ENCODE results near the gene TMEM63A. TPM values are rescaled to one million over a fixed set of nuclear protein-coding genes. Genes with fewer than 3 reads are reported as not detected.
"Not testable (repeated sequence)": the region's sequence is repeated elsewhere in the genome, so short reads cannot be mapped to it uniquely, and the experiment has no call there.

The TMEM63A gene
- total and polyA plus RNA-seq, 4 experiments from 2014 or later = 46.2 to 507 (median 278) TPM

- Mint-ChIP-seq H3K9me3 (no peaks in the 10 kb centered on the region), H3K27me3 (peaks cover 0 to 2% of the 10 kb centered on the region in 2 donors), H3K27ac (no peak overlapping the region), H3K36me3 (no peaks in the 10 kb centered on the region), H3K4me3 (peak overlapping the region in 2 of 8 donors; percentile 4 to 39), H3K4me1 (peaks cover 5 to 13% (median 6%) of the 10 kb centered on the region in 4 donors)
- no peaks in the 10 kb centered on the region for H3K9me3 ChIP-seq (ENCODE audit: control insufficient read depth in 1 of 2, low read length in 2 of 2)
- no peak overlapping the region for H3K27ac ChIP-seq (ENCODE audit: low read depth, low read length)
- H3K4me3 ChIP-seq (ENCODE audit: low read length in 2 of 2) = no peak overlapping the region
- ChIA-PET POLR2A (ENCODE audit: partially characterized antibody) (interaction anchor here (0.6 to 2.3 kb wide), 3 partner anchors 34 to 367 kb away, joined by 3 to 21 read pairs (median 3); partner anchors contain the start of gene SRP9), CTCF (ENCODE audit: partially characterized antibody) (interaction anchor here (0.9 to 1.0 kb wide), 2 partner anchors 9 to 34 kb away, joined by 3 read pairs; partner anchors contain the start of gene SRP9)
- intact Hi-C loops (cut with micrococcal nuclease) = no loop called here
- no peaks in the 10 kb centered on the region for H3K27me3 ChIP-seq (ENCODE audit: insufficient read depth, low read length)
- peaks cover 11% of the 10 kb centered on the region for H3K4me1 ChIP-seq (ENCODE audit: insufficient read depth, low read length)
- DNase-seq = no peak
- no peaks in the 10 kb centered on the region for H3K36me3 ChIP-seq (ENCODE audit: insufficient read depth, low read length)
Observed at GRCh38 chr1:225811622-225812487, 70.3 kb downstream of the TMEM63A start.

- peak overlapping the region; percentile 27 to 29 for H3K4me3 ChIP-seq (ENCODE audit: low read length in 2 of 2)
- CTCF ChIA-PET (ENCODE audit: partially characterized antibody) = interaction anchor here (0.6 to 1.0 kb wide), 3 partner anchors 8 to 33 kb away, joined by 3 to 5 read pairs (median 3); partner anchors contain the start of gene SRP9
- not testable (repeated sequence) for H3K27ac ChIP-seq (ENCODE audit: low read depth, low read length); H3K36me3 Mint-ChIP-seq; H3K27me3 ChIP-seq (ENCODE audit: insufficient read depth, low read length); DNase-seq; H3K36me3 ChIP-seq (ENCODE audit: insufficient read depth, low read length); H3K9me3 Mint-ChIP-seq; H3K27me3 Mint-ChIP-seq; H3K9me3 ChIP-seq (ENCODE audit: control insufficient read depth in 1 of 2, low read length in 2 of 2)
- intact Hi-C loops (cut with micrococcal nuclease) = loop anchor here (1.0 kb wide), 1 partner anchor 34 kb away; the partner anchor contains the start of gene SRP9
- Mint-ChIP-seq H3K27ac (peak overlapping the region in 1 of 7 donors; percentile 84), H3K4me1 (peaks cover 5 to 13% (median 6%) of the 10 kb centered on the region in 4 donors), H3K4me3 (peak overlapping the region; percentile 81 to 91 (median 86))
- peaks cover 11% of the 10 kb centered on the region for H3K4me1 ChIP-seq (ENCODE audit: insufficient read depth, low read length)
- POLR2A ChIA-PET (ENCODE audit: partially characterized antibody) = interaction anchor here (1.0 to 2.3 kb wide), 2 partner anchors 29 to 33 kb away, joined by 3 to 21 read pairs; partner anchors contain the start of gene SRP9
Observed at GRCh38 chr1:225810579-225811538, 71.3 kb downstream of the TMEM63A start.

- Mint-ChIP-seq H3K36me3 (no peaks in the 10 kb centered on the region), H3K27ac (peak within 1 kb of the TSS in 1 of 7 donors; percentile 84), H3K4me3 (peak within 1 kb of the TSS; percentile 81 to 91 (median 86)), H3K27me3 (peaks cover 0 to 2% of the 10 kb centered on the region in 2 donors), H3K4me1 (peaks cover 5 to 13% (median 6%) of the 10 kb centered on the region in 4 donors), H3K9me3 (no peaks in the 10 kb centered on the region)
- intact Hi-C loops (cut with micrococcal nuclease) = loop anchor here (1.0 kb wide), 2 partner anchors 33 to 101 kb away; partner anchors contain the start of gene SRP9
- CTCF ChIA-PET (ENCODE audit: partially characterized antibody) = interaction anchor here (0.6 to 1.4 kb wide), 4 partner anchors 11 to 32 kb away, joined by 3 to 6 read pairs (median 4); partner anchors contain the start of gene SRP9
- Histone ChIP-seq H3K4me1 (ENCODE audit: insufficient read depth, low read length) (peaks cover 11% of the 10 kb centered on the region), H3K9me3 (ENCODE audit: control insufficient read depth in 1 of 2, low read length in 2 of 2) (no peaks in the 10 kb centered on the region), H3K27ac (ENCODE audit: low read depth, low read length) (no peak within 1 kb of the TSS), H3K4me3 (ENCODE audit: low read length in 2 of 2) (peak within 1 kb of the TSS; percentile 27 to 29), H3K27me3 (ENCODE audit: insufficient read depth, low read length) (no peaks in the 10 kb centered on the region), H3K36me3 (ENCODE audit: insufficient read depth, low read length) (no peaks in the 10 kb centered on the region)
- POLR2A ChIA-PET (ENCODE audit: partially characterized antibody) = interaction anchor here (1.0 to 2.3 kb wide), 6 partner anchors 26 to 383 kb away, joined by 3 to 21 read pairs (median 4); partner anchors contain the start of genes SRP9 and TMEM63A
- DNase-seq = peak; percentile 36 to 62 (median 52)
Observed at GRCh38 chr1:225809842-225810578, 72.2 kb downstream of the TMEM63A start, which contains the start of gene EPHX1. Gene EPHX1 (plus strand): TSS chr1:225810124. CDS start chr1:225828730, 18,606 bp downstream.

GRCh38 chr1:225808136-225808535, 74.0 kb downstream of the TMEM63A start:
- no peak overlapping the region for H3K4me3 ChIP-seq (ENCODE audit: low read length in 2 of 2)
- no peaks in the 10 kb centered on the region for H3K36me3 ChIP-seq (ENCODE audit: insufficient read depth, low read length)
- peaks cover 5 to 13% (median 6%) of the 10 kb centered on the region in 4 donors for H3K4me1 Mint-ChIP-seq
- intact Hi-C loops (cut with micrococcal nuclease) = no loop called here
- H3K4me1 ChIP-seq (ENCODE audit: insufficient read depth, low read length) = peaks cover 11% of the 10 kb centered on the region
- DNase-seq = no peak
- ChIA-PET POLR2A (ENCODE audit: partially characterized antibody) (no interaction called here), CTCF (ENCODE audit: partially characterized antibody) (no interaction called here)
- peak overlapping the region in 3 of 8 donors; percentile 17 to 68 (median 46) for H3K4me3 Mint-ChIP-seq
- H3K27me3 Mint-ChIP-seq = peaks cover 0 to 2% of the 10 kb centered on the region in 2 donors
- H3K27me3 ChIP-seq (ENCODE audit: insufficient read depth, low read length) = no peaks in the 10 kb centered on the region
- no peak overlapping the region for H3K27ac ChIP-seq (ENCODE audit: low read depth, low read length)
- no peak overlapping the region for H3K27ac Mint-ChIP-seq
- H3K9me3 ChIP-seq (ENCODE audit: control insufficient read depth in 1 of 2, low read length in 2 of 2) = no peaks in the 10 kb centered on the region
- H3K36me3 Mint-ChIP-seq = no peaks in the 10 kb centered on the region
- no peaks in the 10 kb centered on the region for H3K9me3 Mint-ChIP-seq

GRCh38 chr1:225806736-225807135, 75.4 kb downstream of the TMEM63A start:
- H3K27ac Mint-ChIP-seq; H3K27me3 ChIP-seq (ENCODE audit: insufficient read depth, low read length); POLR2A ChIA-PET (ENCODE audit: partially characterized antibody); H3K4me3 Mint-ChIP-seq; DNase-seq; intact Hi-C loops (cut with micrococcal nuclease); H3K27me3 Mint-ChIP-seq; H3K36me3 Mint-ChIP-seq; H3K9me3 Mint-ChIP-seq; H3K4me3 ChIP-seq (ENCODE audit: low read length in 2 of 2); H3K27ac ChIP-seq (ENCODE audit: low read depth, low read length); H3K9me3 ChIP-seq (ENCODE audit: control insufficient read depth in 1 of 2, low read length in 2 of 2); H3K36me3 ChIP-seq (ENCODE audit: insufficient read depth, low read length): not testable (repeated sequence)
- peaks cover 11% of the 10 kb centered on the region for H3K4me1 ChIP-seq (ENCODE audit: insufficient read depth, low read length)
- CTCF ChIA-PET (ENCODE audit: partially characterized antibody) = interaction anchor here (0.7 to 0.9 kb wide), 3 partner anchors 71 to 169 kb away, joined by 3 to 5 read pairs (median 3); no protein-coding TSS in a partner anchor
- H3K4me1 Mint-ChIP-seq = peaks cover 5 to 13% (median 6%) of the 10 kb centered on the region in 4 donors

GRCh38 chr1:225806249-225806648, 75.9 kb downstream of the TMEM63A start:
- peaks cover 5 to 13% (median 6%) of the 10 kb centered on the region in 4 donors for H3K4me1 Mint-ChIP-seq
- H3K4me3 Mint-ChIP-seq = no peak overlapping the region
- H3K9me3 Mint-ChIP-seq = no peaks in the 10 kb centered on the region
- Histone ChIP-seq H3K4me1 (ENCODE audit: insufficient read depth, low read length) (peaks cover 11% of the 10 kb centered on the region), H3K9me3 (ENCODE audit: control insufficient read depth in 1 of 2, low read length in 2 of 2) (no peaks in the 10 kb centered on the region), H3K36me3 (ENCODE audit: insufficient read depth, low read length) (no peaks in the 10 kb centered on the region), H3K4me3 (ENCODE audit: low read length in 2 of 2) (no peak overlapping the region), H3K27me3 (ENCODE audit: insufficient read depth, low read length) (no peaks in the 10 kb centered on the region), H3K27ac (ENCODE audit: low read depth, low read length) (no peak overlapping the region)
- no peaks in the 10 kb centered on the region for H3K36me3 Mint-ChIP-seq
- DNase-seq = no peak
- POLR2A ChIA-PET (ENCODE audit: partially characterized antibody) = interaction anchor here (0.7 kb wide), 1 partner anchor 94 kb away, joined by 3 read pairs; no protein-coding TSS in a partner anchor
- no peak overlapping the region for H3K27ac Mint-ChIP-seq
- CTCF ChIA-PET (ENCODE audit: partially characterized antibody) = interaction anchor here (0.7 to 0.9 kb wide), 3 partner anchors 71 to 170 kb away, joined by 3 to 5 read pairs (median 3); no protein-coding TSS in a partner anchor
- peaks cover 0 to 2% of the 10 kb centered on the region in 2 donors for H3K27me3 Mint-ChIP-seq
- intact Hi-C loops (cut with micrococcal nuclease) = no loop called here

Data from CD4-positive, alpha-beta memory T cell (primary cell).